CD4-positive, alpha-beta T cell treated with Interferon alpha-2 for 1 hour (primary cell): ENCODE measurements around the gene LMX1A.

Experiments
- DNase-seq, 2 donors: peaks; one replicate each; pipeline ENCODE4 v3.0.0-alpha.2; 2020 to 2022

LMX1A gene

DNA sequence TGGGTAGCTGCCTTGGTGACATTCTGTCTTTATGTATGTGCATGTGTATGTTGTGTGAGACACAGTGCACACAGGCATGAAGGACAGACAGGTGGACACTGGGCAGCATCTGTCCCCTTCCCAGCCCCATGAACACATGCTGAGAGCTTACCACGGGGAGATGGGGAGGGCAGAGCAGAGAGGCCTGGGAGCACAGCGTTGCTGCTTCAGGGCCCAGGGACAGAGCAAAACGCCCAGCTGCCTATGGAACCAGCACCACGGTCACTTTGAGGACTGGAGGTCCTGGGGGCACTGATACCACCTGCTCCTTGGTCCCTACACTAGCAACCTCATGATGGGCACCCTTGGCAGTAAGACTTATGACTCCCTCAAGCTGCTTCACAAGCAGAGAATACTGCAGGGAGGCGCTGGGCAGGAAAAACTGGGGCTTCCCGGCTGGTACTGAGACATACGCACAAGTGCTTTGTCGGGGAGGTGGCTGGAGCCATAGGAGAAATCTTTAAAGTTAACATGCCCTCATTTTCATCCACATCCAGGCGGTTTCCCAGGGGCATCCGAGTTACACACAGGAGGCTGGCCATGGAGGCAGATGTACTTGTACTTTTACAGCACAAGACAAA is 40.3 kb downstream of the LMX1A start:
- no peak for DNase-seq

DNA sequence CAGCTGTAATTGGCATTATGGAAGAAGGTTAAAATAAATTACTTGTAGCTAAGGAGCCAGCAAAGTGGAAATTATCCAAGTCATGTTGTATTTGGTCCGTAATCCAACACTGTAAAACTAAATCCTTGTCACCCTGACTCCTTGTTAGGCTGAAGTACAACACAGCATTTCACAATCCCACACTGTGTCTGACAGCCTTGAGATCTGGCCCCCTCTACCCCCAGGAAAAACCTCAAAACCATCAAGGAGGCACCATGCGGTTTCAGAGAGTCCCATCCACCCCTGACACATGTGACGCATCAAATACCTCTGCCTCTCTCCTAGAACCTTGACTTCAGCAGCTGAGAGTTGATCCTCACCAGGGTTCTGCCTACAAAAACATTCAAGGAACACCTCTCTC is 41.0 kb downstream of the LMX1A start:
- no peak for DNase-seq

DNA sequence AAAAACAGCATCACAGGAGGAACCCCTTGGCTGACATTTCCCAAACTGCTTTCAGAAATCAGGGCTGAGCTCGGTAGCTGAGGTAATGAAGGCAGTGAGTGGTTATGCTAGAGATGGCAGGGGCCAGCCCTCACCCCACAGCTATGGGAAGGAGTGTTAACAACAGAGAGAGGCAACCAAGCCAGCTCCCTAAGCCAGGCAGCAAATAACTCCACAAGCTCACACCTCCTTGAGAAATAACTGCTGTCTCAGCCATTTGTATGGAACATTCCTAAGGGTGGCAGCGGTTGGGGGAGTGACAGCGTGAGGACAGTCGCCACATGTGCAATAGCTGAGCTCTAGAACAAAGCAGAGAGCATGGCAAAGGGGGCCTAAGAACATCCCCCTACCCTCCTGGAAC is 42.6 kb downstream of the LMX1A start:
- no peak for DNase-seq

DNA sequence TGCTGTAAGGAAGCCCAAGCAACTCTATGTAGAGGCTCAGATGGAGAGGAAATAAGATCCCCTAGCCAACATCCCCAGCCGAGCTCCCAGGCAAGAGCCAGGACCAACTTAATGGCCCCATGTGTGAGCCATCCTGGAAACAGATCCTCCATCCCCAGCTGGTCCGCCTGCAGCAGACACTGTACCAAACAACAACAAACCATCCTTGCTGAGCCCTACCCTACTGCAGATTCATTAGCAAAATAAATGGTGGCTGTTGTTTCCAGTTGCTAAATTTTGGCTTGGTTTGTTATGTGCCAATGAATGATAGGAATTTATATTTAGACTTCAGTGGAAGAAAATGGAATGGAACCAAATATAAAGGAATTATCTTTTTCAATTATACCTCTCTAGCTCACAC is 43.9 kb downstream of the LMX1A start:
- no peak for DNase-seq

DNA sequence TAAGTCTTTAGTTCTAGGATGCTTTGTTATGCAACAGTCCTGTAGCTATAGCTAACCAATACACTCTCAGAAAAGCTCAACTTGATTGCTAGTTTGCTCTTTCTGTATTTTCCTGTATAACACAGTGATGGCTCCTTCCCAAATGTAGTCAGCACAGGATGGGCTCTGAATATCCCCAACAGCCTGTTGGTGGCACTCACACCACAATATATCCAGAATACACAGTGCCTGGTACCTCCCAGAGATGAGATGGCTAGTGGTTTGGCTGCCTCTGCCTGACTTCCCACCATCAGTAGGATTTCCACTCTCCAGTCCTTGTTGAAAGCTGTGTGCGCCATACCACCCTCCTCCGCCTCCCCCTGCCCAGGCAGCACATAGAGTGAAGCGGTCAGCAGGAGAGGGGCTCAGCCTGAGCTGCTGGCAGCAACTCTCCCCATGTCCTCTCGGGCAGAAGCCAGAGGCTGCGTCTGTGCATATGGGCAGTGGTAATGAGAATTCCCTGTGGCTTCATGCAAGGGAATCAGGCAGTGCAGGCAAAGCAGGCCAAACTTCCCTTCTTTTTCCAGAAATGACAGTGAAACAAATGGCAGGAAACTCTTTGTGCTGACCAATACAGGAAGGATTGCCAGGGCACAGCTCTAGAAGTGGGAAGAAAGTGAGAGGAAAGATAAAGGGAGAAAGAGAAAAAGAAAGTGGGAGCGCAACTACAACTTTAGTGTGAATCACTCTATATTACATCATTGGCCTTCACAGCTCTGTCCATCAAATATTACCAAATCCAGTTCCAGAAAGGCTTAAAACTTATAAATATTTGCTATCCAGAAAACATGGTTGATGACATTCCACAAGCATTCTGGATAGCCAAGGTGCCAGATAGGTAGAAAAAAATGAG is 49.7 kb downstream of the LMX1A start:
- DNase-seq = no peak

DNA sequence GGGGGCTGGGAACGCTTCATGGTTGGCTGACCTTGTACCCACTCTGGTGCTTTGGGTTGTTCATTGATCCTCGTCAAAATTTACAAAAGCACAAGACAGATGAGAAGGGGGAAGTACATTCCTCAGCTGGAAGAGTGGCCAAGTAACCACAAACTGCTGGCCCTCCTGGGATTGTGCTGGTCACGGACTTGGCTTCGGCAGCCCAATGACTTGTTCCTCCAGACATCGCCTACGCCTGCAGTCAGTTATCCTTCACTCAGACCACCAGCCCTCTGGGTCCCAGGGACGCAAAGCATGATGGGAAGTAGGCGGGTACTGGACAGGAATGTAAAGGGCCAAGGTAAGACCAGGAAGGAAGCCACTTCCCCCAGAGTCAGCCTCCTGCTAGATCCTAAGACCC is 53.1 kb downstream of the LMX1A start:
- DNase-seq = no peak

DNA sequence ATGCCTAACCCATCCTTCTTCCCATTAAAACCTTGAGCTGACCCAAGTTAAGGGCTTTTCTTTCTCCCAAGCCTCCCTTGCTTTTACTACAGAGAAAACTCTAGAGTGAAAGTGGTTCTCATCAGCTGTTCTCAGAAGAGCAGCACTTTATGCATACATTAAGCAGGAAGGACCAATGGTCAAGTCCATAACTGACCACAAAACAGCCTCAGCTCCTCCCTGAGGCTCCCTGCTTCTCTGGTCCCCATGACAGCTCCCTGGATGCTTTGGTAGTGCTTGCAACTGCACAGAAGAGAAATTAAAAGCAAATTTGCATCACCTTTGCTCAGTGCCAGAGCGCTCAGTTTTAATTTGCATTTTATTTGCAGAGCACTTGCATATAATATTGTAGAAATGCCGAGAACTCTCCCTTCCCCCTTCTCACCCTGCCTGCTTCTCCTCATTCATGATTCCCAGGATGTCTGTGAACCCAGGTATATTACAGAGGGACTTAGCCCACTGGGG is 56.1 kb downstream of the LMX1A start:
- DNase-seq = no peak

DNA sequence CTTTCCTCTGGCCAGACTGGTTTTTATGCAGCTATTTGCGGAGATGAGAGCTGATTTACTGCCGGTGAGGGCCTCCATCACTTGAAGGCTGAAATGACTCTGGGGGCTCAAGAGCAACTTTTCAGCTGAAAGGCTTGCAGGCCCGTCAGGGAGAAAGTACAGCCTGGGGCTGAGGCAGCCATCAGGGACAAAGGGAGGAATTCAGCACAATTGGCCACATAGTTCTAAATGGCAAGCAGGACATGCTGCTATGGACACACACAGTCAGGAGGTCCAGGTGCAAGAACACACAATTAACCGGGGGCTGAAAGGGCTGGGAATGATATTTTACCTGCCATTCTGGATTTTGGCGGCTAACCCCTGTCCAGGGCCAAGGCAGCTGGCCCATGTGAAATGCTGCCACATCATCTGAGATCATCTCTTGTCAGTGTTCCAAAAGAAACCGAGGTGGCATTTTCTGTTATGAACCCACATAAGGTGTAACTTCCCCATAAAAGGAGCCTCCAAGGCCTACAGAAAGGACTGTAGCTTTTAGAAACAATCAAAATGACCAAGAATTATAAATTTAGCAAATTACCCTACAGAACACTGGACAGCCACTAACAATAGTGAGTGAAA is 58.2 kb downstream of the LMX1A start:
- DNase-seq = no peak

DNA sequence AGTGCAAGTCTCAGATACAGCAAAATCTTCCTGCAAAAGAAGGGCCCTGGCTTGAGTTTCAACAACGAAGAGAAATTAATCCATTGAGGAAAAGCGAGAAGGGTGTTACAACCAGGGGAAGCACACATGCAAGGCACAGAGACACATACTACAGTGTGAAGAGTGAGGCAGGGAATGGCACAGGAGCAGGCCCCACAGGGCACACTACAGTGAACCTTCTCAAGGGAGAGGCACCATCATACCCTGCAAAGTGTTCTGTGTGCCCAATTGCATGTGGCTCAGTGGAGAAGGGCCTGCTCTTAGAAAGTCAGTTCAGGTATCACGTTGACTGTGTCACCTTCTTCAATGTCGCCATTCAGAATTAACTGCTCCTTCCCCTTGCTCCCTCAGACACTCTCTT is 60.3 kb downstream of the LMX1A start:
- DNase-seq = no peak

DNA sequence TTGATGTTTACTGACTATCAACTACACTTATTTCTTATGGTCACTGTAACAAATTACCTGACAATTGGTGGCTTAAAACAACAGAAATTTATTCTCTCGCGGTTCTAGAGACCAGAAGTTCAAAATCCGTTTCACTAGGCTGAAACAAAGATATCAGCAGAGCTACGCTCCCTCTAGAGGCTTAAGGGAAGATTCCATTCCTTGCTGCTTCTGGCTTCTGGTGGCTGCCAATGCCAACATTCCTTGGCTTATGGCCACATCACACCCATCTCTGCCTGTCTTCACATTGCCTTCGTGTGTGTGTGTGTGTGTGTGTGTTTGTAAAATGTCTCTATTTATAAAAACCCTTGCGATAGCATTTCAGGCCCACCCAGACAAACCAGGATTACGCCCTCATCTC is 66.4 kb downstream of the LMX1A start:
- no peak for DNase-seq

DNA sequence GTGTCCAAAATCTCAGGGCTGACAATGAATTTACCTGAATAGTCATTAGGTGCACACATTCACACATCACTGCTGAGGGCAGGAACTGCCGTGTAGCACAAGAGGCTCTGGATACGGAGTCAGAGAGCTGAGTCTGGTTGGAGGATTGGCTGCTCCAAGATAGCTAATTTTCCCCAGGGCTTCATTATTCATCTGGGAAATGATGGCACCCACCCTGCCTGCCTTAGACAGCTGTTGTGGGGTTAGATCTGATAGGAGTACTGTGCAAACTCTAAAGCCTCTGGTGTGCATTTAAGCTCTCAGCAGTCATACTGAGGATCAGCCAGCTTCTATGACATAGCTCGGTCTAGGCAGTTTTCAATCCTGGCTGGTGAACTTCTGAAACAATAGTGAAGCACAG is 67.0 kb downstream of the LMX1A start:
- DNase-seq = no peak

DNA sequence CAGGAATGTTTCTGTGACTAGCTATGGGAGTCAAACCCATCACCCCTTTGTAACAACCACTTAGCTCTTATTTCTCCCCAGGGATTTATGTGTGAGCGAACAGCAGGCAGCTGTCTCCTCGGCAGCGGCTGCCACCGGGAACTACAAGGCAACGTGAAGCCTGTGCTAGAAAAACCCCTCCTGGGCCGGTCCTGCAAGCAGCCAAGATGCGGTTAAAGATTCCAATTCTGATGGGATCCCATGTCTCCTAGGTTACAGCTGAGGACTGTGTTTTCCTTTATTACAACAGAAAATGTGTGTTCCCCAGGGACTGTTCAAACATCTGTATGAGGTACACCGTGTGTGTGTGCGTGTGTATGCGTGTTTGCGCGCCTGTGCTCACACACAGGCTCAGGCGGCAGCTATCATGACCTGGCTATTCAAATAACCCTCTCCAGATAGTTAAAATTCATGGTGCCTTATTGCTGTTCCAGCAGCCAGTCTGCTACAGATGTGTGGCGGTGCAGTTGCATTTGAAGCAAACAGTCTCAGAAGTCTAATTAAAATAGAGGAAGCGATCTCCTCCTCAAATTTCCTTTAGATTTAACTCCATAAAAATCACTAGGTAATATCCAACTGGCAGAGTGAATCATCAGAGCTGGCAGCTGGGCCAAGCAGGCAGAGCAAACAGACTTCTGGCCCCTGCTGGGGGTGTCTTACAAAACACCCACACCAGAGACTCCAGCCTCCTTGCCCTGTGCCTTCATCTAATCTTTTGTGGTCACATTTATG is 68.0 kb downstream of the LMX1A start:
- DNase-seq = no peak

DNA sequence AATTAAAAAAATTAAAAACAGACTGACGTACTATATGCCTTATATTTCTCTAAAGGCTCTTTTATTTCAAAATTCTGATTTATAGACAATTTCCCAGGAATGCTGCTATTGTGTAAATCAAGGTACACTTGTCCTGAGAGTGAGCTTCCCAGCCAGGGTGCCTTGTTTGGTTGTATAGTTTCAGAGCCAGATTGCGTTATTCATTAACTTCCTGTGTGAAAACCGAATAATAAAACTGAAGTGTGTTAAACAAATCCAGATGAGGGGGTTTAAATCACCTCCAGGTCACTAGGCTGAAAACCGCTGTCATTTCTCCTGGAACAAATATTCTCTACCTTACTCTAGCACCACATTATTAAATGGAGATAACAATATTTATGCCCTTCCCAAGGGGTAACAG is 68.7 kb downstream of the LMX1A start:
- DNase-seq = no peak

DNA sequence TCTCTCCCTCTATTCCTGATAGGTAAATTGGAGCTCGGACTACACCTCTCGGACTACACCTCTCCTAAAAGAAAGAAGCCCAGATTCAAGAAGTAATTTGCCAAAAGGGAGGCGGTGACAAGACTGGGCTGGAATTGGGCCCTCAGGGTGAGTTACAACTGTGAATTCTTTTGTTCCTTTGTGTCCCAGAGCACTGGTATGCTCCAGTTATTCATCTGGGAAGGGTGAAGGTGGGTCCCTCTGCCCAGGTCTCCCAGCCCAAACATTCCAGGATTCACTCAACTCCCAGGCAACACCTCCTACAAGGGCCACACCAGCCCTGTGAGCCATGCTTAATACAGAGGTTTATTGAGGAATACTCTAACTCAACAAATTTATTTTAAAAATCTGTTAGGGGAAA is 69.2 kb downstream of the LMX1A start:
- no peak for DNase-seq

DNA sequence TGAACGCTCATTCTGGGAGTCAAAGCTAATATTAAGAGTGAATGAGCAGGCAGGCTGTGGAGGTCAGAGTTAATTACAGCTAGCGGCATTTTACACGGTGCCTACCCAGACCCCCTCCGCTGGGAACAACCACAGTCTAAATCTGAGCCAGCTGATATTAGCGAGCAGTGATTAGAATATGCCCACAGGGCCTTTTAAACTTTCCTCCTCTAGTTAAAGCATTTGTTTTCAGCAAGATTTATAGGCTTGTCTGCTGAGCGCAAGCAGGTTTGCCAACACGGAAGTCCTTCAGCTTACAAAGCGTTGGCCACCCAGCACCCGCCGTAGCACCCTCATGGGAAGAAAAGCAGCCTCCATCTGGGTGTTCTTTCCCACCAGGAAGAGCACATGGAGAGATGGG is 72.1 kb downstream of the LMX1A start:
- DNase-seq = no peak

DNA sequence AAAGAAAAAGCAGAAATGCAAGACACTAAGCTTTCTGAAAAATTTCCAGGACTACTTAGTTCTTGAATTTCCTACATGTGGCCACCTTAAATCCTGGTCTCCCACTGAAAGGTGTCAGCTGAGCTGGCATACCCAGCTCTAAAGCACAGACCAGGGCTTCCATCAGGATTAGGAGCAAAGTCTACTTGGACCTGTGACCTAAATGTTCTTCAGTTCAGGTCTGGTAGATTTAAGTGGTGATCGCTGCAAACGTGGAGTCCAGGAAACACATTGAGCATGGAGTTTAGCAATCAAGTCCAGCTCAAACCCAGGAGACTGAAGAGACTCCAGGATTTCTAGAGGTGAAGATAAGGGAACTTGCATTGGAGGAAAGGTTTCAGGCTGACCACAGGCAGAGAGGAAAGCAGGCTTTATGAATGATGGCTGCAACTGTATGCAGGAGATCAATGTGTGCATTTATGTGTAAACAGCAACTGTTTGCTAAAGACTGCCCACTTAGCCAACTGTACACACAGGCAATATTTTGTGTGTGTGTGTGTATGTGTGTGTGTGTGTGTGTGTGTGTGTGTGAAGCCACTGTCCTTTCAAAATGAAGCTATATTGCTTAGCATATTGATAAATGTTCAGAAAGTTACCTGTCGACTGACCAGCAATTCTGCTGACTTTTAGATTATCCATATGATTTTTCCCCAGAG is 75.2 kb downstream of the LMX1A start:
- DNase-seq = no peak

DNA sequence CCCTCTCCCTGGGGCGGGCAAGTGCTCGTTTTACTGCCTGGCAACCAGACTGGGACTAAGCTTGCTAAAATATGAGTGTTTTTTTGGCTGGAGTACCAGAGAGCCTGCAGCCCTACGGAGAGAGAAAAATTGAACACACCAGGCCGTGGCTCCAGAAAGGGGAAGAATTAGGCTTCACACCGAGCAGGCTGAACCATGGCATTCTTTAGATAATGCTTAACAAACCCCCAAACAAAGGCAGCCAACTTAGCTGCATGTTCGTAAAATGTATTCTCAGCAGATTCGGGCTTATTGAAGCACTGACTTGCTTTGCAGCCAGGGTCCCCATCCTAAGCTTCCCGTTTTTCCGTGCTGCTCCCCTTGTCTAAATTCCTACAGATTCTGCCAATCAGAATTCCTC is 76.6 kb downstream of the LMX1A start:
- no peak for DNase-seq

DNA sequence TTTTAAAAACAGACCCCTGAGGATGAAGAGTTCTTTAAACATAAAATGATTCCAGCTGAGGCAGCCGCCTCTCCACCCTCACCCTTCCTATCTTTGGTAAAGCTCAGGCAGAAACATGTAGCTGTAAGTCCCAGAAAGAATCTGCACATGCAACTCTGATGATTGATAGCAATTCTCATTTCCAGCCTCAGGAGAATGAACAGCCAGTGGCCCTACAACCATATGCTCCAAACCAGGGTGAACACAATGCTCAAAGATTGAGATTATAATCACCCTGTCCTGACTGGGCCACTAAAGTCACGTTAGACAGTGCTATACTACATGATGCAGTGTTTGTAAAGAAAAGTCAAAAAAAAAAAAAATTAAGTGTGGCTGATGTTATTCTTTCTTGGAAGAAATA is 80.2 kb downstream of the LMX1A start:
- no peak for DNase-seq

DNA sequence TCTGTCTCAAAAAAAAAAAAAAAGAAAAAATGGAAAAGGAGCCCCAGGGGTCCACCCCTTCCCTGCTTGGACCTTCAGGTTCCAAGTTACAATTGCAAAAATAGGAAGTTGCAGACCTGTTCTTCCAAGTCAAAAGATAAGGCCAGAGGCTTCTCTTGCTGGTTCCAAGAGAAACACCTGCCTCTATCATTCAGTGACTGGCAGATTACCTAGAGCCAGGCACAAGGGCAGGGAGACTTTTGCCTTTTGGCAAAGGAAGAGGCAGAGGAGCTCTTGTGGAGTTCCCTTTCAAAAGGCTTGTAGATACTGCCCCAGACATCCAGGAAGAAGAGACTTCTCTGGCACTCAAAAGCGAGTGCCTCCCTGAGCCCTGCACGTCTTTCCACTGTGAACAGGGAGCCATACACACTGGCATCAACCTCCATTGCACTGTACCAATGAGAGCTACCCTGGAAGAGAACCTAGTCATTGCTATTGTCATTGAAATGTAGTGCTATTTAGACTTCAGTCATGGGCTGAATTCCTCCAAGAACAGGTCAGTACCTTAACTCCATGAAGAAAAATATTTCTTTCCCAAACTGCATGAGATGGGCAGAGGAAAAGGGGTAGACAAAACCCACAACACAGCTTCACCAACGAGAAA is 91.2 kb downstream of the LMX1A start:
- no peak for DNase-seq

DNA sequence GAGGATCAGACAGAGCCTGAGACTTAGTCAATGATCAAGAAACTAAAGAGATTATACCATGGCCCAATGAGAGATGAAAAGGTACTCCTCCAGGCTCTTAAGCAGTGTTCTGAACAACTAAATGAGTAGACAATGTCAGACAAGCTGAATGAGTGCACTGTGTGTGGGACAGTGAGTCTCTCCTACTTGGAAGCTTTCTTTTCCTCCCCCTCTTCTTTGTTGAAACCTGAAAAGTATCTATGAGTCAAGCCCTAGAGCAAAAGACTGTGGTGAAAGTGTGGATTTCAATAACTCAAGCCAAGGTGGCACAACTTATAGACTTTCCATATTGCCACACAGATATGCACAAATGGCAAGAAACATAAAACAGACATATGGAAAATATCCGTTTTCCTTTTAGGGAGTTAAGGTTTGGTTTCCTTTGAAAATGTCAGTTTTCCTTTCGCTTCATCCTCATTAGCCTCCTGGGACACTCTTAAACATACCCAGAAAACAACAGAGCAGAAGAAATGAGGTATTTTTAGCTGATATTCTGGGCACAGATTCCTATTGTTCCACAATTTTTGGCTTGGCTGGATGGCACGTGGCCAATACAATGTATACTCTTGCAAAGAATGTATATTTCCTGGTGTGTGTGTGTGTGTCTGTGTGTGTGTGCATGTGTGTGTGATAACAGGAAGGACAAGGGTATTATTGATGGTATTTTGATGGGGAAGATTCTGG is 96.6 kb downstream of the LMX1A start:
- DNase-seq = no peak

DNA sequence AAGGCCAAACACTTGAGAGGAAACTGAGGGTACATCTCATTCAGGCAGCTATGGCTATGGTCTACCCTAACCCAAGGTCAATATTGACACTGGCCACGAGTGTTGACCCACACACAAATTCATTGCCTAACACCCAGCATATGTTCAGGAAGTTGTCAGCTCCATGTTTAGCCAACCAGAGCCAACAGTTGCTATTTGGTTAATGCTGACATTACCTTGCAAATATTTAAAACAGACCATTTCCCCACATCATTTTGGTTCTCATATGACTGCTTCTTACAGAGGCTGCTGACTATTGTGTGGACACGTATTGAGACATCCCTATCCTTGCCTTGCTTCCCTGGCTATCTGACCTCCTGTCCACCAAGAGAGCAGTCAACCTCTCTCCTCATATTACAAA is 97.3 kb downstream of the LMX1A start:
- no peak for DNase-seq
